NCI-H345 (cell line): Measurements from ENCODE around the gene ATG2B.

Experiments used
- DNase-seq: peaks from one replicate; lab custom pipeline; 2025; lab: John Stamatoyannopoulos, UW

The ATG2B gene

DNA sequence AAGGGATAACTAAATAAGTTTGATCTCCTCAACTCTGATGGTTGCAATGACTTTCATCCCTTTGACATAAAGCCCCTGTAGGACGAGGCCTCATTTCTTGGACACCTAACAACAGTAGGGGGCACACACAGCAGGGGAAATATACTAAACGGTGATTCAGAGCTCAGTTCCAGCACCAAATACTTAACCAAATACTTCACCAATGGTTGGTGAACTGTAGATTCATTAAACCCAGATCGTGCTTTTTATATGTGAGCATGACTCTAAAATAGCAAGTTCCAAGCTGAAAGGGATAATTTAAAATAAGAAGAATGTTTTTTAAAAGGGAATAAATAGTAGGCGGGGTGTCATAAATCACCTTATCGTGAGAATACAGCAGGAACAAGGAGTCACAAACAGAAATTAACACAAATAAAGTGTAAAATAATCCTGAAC lies 53.2 kb downstream of the ATG2B start:
- no peak for DNase-seq

DNA sequence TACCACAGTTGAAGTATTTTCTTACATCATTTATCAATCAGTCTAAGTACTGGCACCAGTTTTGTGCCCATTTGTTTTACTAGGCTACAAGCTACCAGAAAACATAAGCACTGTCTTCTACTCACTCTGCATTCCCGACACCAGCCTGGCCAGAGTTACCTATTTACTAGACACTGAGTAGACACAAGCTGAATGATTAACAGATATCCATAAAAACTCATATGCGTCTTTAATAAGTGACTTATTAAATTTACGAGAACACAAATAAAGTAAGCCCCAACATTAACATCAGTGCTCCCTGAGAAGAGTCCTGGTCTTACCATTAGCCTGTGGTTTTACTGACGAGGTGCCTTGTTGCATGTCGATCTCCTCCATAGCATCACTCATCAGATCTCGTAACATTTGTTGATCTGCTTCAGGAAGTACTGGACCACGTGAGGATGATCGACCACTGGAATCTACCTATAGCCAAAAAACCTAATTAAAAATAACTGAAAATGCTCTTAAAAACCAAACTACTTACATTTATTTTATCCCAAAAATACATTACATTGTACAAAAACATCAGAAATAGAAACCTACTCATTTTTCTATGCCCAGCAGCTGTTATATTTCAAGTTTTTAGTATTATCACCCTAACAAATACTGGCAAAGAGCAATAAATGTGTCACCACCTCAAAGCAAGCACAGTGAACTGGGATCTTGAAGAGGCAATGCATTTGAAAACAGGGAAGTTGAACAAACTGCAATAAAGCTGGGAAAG lies 53.8 kb downstream of the ATG2B start:
- no peak for DNase-seq

DNA sequence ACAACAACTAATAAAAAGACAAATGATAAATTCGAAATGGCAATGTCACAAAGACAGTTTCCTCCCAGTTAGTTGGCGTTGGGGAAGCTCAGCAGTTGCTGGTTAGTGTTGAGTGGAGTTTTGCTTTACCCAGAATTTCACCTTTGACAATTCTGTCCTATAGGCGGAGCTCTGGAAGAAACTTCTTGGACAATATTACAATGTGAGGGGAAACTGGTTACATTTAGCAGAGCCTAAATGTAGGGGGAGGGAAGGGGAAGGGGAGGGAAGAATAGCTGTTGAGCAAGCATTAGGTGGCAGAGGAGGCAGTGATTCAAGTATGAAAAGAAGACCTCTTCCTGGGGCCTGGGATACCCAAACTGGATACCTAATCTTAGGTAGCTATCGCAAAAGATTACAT lies 55.7 kb downstream of the ATG2B start:
- no peak for DNase-seq

DNA sequence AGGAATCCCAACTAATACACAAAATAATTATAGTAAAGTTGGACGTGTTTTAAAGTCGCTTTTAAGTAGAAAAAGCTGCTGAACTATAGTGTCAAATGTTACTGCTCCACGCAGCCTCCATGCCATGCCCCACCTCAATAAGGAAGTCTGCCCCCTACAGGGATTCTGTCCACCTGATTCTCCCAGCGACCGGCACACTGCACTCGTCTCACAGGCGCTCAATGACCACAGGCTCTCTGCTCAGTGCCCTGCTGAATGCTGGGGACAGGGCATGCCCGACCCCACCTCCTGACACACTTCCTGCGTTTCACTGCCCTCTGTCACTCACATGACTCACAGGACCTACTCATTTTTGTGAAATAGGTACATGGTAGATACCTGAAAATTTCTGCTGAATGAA lies 58.2 kb downstream of the ATG2B start:
- DNase-seq: no peak

DNA sequence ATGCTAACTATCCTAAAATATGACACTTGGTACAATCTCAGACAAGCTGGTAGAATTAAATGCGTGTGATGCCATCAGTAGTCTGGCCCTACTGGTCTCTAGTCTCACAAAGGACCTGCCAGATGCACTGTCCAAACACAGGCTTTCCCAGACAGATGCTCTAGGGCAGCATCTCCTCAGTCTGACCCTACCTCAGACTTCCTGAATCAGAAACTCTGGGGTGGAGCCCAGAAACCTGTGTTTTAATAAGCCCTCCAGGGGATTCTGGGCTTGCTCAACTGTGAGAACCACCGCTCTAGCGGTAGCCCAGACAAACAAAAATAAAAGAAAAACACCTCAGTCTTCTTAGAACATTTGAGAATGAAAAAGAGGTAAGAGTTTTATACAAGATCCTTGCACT lies 59.2 kb downstream of the ATG2B start:
- DNase-seq: no peak

DNA sequence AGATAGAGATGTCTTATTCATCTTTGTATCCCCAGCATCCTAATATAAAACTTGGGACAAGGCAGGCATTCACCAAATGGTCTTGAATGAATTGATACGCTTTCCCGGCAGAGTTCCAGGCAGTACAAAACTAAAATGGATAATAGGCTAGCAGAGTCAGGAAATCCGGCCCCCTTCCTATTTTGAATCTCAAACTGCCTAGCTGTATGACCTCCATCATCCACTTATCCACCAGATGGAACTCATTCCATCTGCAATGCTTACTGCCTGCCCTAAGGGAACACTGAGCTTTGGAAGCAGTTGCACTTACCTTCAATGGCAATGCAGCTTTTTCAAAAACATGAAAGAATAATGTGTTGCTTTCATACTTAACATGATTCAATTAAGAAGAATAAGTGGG lies 63.7 kb downstream of the ATG2B start:
- no peak for DNase-seq

DNA sequence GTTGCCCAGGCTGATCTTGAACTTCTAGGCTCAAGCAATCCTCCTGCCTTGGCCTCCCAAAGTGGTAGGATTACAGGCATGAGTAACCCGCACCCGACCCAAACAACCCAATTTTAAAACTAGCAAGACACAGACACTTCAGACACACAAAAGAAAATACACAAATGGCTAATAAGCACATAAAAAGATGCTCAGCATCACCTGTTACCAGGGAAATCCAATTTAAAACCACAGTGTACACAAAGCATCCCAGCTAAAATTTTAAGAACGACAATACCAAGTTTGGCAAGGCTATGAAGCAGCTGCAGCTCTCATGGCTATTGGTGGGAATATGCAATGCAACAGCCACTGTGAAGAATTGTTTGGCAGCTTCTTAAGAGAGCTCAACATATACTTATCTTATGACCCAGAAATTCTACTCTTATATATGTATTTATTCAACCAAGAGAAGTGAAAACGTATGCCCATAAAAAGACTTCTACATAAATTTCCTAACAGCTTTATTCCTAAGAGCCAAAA lies 65.1 kb downstream of the ATG2B start:
- no peak for DNase-seq

DNA sequence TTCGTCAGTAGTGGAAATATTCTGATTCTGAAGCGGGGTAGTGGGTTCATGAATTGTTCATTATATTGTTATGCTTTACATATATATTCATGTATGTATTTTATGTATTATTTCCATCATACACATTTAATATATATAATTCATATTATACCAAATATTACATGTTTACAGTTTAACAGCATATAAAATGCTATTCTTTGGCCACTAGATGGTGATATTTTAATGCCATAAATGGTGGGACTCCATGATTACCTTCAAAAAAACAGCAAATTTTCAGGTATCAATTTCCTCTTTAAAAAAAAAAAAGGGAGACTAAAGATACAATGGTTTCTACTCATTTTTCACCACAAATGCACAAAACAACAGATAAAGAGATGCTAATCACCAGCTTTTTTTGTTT lies 66.1 kb downstream of the ATG2B start:
- peak; percentile 19 for DNase-seq

DNA sequence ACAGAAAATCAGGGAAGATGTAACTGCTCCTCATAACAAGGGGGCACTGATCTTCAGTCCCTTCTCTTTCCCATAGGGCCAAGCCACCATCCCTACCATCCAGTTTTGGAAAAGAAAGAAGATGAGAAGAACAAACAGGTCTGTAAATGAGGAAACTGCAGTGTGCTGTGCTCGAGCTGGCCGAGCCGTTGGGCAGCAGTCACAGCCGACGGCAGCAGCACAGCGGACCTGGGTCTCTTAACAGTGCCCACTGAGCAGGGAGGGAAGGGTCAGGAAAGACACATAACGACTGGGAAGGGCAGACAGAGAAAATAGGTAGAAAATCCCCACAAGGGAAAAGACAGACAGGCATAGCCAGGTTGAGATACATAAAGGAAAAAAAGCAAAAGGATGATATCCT lies 68.9 kb downstream of the ATG2B start:
- no peak for DNase-seq

DNA sequence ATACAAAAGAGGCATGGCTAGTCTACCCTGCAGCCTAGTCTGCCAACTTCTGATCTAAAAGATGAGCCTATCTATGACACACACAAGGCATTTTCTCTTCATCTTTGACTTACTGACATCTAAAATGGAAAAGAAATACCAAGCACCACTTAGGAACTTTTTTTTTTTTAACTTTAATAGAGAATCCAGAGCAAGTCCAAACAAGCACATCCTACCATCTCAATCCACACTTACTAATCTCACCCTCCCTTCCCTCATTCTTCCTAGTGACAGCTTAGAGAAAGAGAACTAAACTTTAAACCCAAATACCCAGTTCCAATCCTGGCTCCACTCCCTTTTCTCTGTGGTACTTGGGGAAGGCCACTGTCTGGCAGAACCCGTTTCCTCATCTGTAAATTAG lies 75.3 kb downstream of the ATG2B start:
- no peak for DNase-seq

DNA sequence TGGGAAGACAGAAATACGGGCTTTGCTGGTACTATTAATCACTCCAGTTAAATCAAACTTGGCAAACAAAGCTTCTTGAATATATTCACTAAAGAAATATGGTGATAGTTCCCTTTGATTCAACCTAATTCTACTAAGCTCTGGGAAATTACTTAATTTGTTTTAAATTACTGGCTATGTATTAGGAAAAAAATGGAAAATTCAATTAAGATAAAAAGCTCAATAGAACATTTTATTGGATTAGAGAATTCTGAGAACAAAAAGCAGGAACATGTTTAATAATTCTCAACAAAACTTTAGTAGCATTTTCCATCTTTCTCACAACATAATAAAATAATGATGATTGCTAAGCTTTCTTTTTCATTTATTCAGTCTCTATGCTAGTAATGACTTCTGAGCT lies 76.9 kb downstream of the ATG2B start:
- DNase-seq: no peak

DNA sequence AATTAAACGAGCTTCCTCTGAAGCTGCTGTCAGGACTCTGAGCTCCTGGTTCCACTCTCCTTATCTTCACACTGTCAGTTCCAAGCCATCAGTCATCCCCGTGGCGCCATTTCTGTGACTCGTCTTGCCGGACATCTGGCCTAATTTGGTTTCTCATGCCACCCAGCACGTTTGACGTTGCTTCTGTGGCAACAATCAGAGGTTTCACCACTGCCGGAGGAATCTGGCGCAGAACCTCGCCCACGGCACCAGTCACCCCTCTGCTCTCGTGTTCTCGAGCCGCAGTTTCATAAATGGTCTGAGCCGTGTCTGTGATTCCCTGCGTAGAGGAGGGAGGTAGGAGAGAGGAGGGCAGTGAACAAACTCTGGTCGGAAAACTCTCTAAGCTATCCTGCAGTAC lies 77.5 kb downstream of the ATG2B start:
- no peak for DNase-seq

DNA sequence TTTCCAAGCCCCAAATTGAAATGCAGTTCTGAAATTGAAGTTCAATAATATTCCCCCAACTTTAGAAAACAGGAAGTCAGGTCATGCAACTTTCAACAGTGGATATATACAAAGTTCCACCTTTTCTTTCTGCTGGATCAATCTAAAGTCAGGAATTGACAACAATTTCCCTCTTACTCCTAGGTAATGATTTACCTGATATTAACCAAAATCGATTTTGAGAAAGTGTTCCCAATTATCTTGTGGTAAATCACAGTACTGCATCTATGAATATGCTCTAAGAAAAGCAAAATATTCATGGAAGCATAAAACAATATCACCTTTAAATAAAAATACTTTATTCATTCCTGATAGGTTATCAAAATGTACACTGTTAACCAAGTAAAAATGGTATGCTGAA lies 78.7 kb downstream of the ATG2B start:
- no peak for DNase-seq

DNA sequence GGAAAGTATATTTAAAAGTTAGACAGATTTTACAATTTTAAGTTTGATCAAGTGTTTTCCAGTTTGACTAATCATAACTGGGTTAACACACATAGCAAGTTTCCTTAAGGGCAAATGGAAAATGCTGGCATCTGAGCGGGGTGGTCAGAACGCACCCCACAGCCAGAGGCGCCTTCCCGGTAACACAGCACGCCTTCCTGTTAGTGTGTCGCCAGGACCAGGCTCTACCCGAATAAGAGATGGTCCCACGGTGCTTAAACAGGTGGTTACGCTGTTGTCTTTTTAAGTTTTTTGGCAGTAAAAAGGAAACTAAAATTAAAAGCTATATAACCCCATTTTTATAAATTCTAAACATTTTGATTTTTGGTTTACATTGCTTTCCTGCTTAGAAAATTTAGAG lies 79.1 kb downstream of the ATG2B start:
- DNase-seq: no peak

DNA sequence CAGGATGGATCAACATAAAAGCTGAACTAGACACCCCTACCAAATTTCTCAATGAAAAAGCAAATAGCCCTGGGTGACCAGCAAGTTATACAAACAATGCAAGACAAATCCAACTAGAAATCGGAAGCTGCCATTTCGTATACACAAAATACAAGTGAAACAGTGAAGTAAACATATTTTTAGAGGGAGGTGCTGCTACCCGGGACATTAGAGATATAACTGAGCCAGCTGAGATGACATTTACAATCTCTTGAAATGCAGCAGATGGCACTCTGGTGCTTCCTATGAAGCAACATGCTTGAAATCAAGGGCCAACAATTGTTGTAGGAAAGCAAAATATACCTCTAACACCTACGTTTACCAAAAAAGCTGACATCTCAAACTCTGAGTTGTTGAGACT lies 81.7 kb downstream of the ATG2B start:
- DNase-seq: peak; percentile 19

DNA sequence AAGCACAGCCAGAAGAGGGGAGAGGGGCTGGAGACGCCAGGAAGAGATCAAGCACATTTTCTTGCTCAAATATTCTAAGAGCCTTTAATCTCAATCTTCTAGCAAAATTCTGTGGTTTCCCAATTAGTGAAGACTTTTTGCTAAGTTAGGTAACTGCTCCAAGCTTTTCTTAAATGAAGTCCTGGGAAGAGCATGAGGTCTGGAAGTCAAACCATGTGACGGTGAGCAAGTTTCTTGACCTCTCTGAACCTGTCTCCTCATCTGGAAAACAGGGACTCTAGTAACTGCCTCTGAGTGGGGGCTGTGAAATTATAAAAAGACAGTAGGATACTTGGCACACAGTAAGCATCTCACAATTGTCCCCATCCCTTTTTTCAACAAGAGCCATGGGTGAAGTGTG lies 83.0 kb downstream of the ATG2B start:
- no peak for DNase-seq

DNA sequence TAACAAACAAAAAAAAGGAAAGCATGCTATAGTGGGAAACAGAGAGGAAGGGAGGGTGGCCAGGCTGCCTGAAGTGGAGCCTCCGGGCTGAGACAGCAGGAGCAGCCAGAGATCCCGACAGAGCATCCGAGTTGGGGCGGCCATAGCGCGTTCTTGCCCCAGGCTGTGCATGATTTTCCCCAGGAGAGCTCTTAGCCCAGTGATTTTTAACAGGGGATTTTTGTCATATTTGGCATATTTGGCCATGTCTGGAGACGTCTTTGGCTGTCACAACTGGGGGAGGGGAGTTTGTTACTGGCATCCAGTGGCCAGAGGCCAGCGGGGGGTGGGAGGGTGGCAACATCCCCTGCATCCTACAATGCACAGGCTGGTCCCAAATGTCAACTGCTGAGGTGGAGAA lies 83.6 kb downstream of the ATG2B start:
- no peak for DNase-seq

DNA sequence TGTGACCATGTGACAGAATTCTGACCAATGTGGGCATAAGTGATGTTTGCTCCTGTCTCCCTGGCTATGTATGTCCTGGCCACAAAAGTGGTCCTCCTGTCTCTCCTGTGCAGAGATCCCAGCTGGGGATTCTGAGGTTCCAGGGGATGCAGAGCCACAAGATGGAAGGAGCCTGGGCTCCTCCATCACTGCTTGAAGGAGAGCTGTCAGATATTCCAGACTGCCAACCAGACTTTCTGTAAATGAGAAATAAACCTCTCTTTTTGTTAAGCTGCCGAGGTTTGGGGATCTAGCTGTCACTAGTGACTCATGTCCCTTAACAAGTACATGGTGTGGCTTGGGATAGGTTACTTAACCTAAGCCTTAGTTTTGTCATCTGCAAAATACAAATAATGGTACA lies 85.3 kb downstream of the ATG2B start:
- DNase-seq: no peak

DNA sequence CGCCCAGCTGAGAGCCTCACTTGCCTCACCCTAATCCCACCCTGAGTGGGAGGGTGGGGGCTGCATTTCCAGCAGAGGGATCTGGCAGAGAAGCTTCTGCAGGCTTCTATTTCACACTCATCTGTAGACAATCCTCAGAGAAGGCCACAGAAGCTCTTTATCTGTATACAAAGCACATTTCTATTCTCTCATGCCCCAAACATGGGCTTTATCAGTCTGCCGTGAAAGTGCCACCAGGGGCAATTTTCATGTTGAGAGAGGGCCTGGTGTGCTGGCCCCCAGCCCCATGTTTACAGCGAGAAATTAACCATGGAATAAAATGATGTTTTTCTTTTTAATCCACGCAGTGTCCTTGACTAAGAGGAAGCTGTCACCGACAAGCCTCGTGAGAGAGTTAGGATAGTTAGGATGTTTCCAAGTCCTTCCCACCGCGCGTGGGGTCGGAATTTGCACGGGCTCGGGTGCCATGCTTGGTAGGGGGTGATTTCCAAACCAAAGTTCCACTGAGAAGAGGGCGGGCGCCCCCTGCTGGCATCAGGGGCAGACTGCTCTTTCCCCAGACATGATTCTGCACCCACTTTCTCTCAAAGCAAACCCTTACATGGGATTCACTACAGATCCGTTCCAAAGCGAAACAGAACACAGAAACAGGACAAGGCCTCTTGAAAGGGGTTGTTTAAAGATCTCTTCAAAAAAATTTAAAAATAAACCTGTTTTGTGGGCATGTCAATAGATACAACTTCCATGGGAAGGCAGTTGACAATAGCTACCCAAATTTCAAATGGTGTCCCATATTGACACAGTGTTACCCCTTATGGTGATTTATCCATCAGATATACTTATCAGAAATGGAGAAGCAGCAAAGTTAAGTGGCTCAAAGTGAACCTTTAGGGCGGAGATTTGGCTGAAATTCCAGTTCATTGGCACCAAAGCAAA lies 87.7 kb downstream of the ATG2B start:
- DNase-seq: peak; percentile 72

DNA sequence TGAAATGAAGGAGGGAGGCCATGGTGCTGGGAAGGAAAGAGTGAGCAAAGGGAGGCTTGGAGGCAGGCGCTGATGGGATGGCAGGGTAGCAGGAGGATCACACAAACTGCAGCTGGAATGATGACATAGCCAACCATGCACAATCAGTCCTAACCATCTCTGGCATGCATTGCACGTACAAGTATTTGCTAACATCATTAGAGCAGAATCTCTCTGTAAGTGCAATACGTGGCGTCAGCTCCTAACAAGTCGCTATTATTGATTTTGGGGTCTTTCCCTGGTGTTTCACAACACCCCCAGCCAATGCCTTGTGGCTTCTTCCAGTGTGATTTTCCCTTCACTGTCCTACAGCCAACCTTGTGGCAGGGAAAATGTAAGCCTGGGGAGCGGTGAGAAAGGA lies 88.6 kb downstream of the ATG2B start:
- peak; percentile 52 for DNase-seq

DNA sequence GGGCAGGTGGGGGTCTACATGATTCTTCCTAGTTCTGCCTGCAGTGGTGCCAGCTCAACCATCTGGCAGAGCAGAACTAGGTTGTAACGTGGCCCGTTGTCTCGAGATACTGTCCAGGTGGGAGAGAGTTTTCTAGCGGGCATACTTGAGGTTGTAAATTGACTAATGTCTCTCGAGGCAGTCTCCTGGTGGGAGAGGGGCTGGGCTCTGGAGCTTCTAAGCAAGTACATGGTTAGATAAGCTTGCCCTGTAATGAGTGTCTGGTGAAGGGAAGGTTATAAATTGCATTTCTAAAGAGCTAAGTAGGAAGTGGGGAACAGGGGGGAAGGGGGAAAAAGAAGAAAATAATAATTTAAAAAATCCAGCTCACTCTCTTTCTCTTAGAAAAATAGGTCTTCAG lies 89.0 kb downstream of the ATG2B start:
- no peak for DNase-seq

DNA sequence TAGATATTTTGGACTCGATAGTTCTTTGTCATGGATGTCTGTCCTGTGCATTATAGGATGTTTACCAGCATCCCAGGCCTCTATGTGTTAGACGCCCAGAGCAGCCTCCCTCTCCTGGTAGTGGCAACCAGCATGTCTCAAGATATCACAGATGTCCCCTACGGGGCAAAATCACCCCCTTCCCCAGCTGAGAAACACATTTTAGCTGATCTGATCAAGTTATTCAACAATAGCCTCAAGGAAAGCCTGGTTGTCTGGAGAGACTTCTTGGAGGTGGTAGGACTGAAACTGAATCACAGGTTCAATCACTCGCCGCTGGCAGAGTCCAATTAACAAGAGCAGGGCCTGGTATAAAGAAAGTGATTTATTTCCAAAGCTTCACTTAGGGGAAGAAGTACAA lies 89.5 kb downstream of the ATG2B start:
- DNase-seq: no peak

DNA sequence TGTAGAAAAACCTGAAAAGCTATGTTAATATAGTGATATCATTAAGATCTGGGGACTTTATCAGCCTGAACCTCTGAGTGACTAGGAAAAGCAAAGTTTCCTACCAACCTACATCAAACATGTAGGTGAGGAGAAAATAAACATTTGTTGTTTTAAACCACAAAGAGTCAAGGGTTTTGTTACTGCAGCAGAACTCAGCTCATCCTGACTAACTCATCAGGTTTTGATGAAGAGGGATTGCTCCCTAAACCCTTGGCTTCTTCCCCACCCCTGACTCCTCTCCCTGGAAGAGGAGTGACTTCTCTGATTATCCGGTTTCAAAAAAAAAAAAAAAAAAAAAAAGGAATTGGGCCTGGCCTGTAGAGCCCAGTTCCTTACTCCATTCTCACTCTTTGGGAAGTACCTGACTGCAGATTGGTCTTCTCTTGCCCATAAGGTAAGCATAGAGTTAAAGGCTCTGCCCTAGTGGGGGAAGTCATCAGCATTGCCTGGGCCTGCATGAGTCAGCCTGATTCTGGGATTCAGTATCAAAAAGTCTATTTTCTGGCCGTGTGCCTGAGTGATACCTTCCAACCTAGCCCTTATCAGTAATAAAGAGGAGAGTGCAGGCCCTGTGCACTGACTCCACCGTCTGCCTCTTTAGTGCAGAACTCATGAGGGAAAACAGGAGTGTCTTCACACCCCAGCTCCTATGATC lies 90.2 kb downstream of the ATG2B start:
- DNase-seq: no peak
